GM06990 (cell line): ENCODE results near the gene BRWD1.

Experiments
- DNase-seq: peaks from one replicate; pipeline ENCODE4 v3.0.0-alpha.2; 2011; ENCODE audit not compliant: insufficient read length; ENCODE audit errors: extremely low read depth
- H3K27me3 ChIP-seq: replicated peaks from 2 replicates; pipeline ENCODE4 v1.6.0; 2011; ENCODE audit warnings: low read length; ENCODE audit not compliant: control insufficient read depth, insufficient read depth
- H3K36me3 ChIP-seq: 2 replicates; pipeline ENCODE4 v1.5.1; 2011; ENCODE audit warnings: low read length; ENCODE audit not compliant: control insufficient read depth, insufficient read depth
- H3K4me3 ChIP-seq: replicated peaks from 2 replicates; pipeline ENCODE4 v1.5.1; 2011; ENCODE audit warnings: low read depth, mild to moderate bottlenecking, control low read depth, low read length
- TF ChIP-seq, protein P1 (sequence below): IDR thresholded peaks from 2 replicates; pipeline ENCODE4 v1.5.1; 2011; ENCODE audit warnings: low read length, control low read depth, mild to moderate bottlenecking, inconsistent platforms; ENCODE audit not compliant: insufficient read depth, poor library complexity, severe bottlenecking

BRWD1 gene

DNA sequence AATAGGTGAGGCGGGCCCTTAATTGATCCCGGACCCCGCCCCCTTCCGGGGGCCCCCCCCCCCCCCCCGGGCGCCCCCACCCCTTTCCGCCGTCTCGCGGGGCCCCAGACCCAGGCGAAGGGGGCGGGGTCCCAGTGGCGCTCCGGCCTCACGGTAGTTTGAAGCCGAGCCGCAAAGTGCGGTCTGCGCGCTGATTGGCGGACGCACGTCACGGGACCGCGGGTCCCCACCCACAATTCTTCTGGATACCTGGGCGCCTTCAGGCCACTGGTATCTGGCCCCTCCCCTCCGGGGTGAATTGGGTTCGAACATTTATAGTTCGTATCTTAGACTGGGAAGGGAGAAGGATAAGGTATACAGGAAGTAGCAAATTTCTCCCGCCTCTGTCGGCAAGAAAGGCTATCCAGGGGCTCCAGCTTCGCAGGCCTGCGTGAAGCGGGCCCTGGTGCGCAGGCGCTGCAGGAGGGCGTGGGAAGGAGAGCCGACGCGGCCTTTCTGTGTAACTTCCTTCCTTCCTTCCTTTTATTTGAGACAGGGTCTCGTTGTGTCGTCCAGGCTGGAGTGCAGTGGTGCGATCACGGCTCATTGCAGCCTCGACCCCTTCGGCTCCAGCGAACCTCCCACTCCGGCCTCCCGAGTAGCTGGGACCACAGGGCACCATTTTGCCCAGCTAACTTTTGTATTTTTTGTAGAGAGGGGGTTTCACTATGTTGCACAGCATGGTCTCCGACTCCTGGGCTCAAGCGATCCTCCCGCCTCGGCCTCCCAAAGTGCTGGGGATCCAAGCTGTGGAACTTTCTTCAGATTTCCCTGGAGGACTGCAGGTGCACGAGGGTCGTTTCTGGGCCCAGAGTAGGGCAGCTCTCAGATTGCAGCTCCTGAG lies 36.0 kb upstream of the BRWD1 start:
- TF ChIP-seq, protein P1, sequence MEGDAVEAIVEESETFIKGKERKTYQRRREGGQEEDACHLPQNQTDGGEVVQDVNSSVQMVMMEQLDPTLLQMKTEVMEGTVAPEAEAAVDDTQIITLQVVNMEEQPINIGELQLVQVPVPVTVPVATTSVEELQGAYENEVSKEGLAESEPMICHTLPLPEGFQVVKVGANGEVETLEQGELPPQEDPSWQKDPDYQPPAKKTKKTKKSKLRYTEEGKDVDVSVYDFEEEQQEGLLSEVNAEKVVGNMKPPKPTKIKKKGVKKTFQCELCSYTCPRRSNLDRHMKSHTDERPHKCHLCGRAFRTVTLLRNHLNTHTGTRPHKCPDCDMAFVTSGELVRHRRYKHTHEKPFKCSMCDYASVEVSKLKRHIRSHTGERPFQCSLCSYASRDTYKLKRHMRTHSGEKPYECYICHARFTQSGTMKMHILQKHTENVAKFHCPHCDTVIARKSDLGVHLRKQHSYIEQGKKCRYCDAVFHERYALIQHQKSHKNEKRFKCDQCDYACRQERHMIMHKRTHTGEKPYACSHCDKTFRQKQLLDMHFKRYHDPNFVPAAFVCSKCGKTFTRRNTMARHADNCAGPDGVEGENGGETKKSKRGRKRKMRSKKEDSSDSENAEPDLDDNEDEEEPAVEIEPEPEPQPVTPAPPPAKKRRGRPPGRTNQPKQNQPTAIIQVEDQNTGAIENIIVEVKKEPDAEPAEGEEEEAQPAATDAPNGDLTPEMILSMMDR = no peak
- DNase-seq = peak; percentile 97
- H3K27me3 ChIP-seq = no peaks in the 10 kb centered on the region
- H3K36me3 ChIP-seq = no peaks in the 10 kb centered on the region; the same call in 1 of the 2 replicates
- H3K4me3 ChIP-seq = peak overlapping the region; percentile 81

DNA sequence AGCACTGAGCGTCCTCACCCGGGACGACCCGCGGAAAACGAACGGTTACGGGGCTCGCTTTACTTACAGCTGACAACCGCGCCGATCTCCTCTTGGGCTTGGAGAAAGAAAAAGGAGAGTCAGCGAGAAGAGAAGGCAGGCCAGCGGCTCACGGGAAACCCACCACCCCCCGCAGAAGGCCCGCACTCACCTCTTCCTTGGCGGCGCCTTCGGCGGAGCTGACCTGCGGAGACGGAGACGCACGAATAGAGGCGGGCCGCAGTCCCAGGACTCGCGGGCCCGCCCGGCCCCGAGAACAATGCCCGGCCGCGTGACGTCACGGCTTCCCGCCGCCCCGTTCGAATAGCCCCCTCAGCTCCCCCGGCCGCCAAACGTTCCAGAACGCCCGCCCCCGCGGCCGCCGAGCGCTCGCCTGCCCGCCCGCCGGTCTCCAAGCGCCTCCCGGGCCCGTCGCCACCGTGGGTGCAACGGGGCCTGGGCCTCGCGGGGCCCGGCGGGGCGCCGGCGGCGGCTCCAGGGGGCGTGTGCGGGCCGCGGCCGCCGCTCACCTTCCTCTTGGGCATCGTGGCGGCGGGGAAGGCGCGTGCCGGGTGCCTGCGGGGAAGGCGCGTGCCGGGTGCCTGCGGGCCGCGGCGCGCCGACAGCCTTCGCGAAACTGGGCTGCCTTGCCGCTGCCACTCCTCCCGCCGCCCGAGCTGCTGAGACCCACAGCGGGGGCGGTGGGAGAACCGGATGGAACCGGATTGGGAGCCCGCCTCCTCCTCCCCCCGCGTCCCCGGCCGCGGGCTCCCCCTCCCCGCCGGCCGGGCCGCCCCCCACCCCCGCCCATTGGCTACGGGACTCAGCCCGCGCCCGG lies 35.2 kb upstream of the BRWD1 start, which contains the start of gene HMGN1:
TSS of gene HMGN1 (minus strand) at position 734 of the 856 bp plus-strand sequence. CDS start at position 563, 171 bp downstream.
- Histone ChIP-seq H3K36me3 (no peaks in the 10 kb centered on the region; the same call in 1 of the 2 replicates), H3K27me3 (no peaks in the 10 kb centered on the region), H3K4me3 (peak within 1 kb of the TSS; percentile 94)
- peak; percentile 87 for DNase-seq
- TF ChIP-seq, protein P1 = no peak

DNA sequence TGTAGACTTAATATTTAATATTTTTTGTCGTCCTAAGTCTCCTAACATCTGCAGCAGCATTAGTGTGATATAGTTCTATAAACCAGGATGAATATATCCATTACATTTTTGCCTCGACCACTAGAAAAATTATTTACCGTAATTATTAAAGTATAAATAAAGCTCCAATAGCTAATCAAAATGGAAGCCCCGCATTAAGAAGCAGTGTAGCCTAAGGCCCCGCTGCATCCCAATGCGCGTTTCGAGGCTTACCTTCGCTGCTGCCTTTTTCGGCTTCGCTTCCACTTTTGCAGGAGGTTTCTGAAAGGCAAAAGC lies 34.6 kb upstream of the BRWD1 start:
- TF ChIP-seq, protein P1 = no peak
- no peaks in the 10 kb centered on the region; the same call in 1 of the 2 replicates for H3K36me3 ChIP-seq
- no peak for DNase-seq
- peak overlapping the region; percentile 94 for H3K4me3 ChIP-seq
- no peaks in the 10 kb centered on the region for H3K27me3 ChIP-seq

DNA sequence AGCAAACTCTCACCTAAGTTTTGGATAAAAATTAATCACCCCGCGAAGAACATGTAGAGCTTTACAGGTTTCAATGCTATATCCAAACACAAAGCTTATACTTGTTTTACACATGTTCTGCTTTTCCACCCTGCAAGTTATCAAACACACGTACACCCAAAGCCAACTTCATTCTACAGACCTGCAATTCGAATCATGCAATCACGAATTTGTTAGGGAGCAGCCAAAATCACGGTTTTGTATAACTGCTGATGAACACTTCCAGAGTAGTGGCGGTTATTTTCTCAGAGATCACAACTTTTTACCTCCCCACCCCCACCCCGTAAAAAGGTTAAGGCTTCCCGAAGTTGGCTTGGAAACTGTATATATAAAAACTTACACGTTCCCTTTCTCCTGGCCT lies 34.1 kb upstream of the BRWD1 start:
- no peaks in the 10 kb centered on the region; the same call in 1 of the 2 replicates for H3K36me3 ChIP-seq
- TF ChIP-seq, protein P1 = no peak
- H3K4me3 ChIP-seq = peak overlapping the region; percentile 94
- DNase-seq = no peak
- no peaks in the 10 kb centered on the region for H3K27me3 ChIP-seq

DNA sequence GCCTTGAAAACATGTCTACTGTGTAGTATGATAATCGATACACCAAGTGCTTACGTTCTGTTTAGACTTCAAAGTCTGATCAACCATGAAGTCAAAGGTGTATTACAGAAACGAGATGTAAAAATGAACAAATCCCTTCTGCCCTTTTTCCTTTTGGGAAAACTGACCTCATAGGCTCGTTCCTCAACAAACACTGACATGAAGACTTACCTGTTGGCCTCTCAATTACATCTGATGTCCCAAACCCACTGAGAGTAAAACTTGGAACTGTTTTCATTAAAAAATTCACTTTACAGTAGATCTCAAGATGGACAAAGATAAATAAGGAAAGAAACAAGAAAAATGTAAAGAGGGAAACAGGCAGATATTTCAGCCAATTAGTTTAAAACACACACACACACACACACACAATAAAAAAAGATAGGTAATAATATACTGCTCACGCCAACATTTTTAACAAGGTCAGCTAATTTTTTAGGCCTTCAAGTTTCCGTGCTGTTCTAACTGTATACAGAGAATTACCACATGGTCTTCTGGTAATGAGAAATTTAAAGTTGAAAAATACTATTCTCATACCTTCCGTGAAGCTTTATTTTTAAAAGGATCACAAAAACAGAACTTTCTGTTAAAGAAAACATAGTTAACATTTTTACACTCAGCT lies 33.4 kb upstream of the BRWD1 start:
- H3K27me3 ChIP-seq = no peaks in the 10 kb centered on the region
- DNase-seq = no peak
- H3K4me3 ChIP-seq = peak overlapping the region; percentile 94; the same call in 1 of the 2 replicates
- TF ChIP-seq, protein P1 = no peak
- H3K36me3 ChIP-seq = no peaks in the 10 kb centered on the region; the same call in 1 of the 2 replicates
